ENCODE results near the gene ARSJ. TPM values are rescaled to one million over a fixed set of nuclear protein-coding genes. Genes with fewer than 3 reads are reported as not detected.

Gene ARSJ
- total and polyA plus RNA-seq, 2 of the 8 experiments (the other 6 are each of a cell fraction or from before 2014, with no cell fraction given) = 1.4 to 6.3 TPM

DNA sequence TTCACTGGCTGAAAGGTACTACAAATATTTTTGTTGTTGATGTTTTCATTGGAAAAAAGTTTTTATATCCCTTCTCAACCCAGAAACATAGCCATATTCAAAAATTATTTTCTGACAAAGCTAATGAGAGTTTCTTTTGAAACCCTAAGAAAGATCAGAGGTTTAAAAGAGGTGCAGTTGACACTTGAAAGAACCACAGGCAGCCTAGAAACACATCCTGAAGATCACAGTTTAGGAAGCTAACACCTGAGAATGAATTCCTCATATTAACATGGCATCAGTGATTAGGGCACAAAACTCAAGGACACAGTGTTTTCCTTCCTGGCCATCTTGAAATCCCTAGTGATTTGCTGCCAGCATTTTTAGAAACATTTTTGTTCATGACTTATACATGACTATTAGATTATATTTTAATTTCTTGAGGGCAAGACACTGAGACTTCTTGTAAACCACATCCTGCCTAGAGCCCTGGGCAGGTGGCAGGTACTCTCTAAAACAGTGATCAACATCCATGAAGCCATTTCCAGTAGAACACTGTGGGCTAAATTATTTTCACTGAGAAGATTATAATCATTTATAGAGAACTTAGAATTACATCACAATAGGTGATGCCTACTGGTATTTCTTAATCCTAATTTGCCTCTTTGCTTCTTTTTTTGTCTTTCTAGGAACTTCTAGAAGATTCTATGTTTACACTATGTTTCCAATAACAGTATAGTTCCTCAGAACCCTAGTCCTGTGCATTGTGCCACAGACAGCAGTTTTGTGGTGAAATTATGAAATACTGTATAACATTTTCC, 80.0 kb downstream of the ARSJ start (continued):
- no peak for TF ChIP-seq CHD7 (IDR thresholded peaks at IDR 0.05; ENCODE audit: insufficient replicate concordance, low read length)
- TF ChIP-seq MAFK (IDR thresholded peaks at IDR 0.05; ENCODE audit: low read depth, low read length) = no peak
- no peak for TF ChIP-seq SIX5 (IDR thresholded peaks at IDR 0.05; ENCODE audit: low read depth, low read length)

All from H1 (cell line).